CD4-positive, CD25-positive, alpha-beta regulatory T cell (primary cell): Measurements from ENCODE around the gene CMTM1. TPM values are rescaled to one million over a fixed set of nuclear protein-coding genes. Genes with fewer than 3 reads are reported as not detected.

ENCODE experiments used
- ATAC-seq, 2 donors: fragments of 150-1000 bp; cut with Tn5 transposase; one replicate each; pipeline ENCODE4 v1.10.0; 2021; ENCODE audit warnings: low read depth in 2 of 2, moderate number of reproducible peaks in 2 of 2, moderate library complexity in 1 of 2
- DNase-seq, 3 donors: peaks; one replicate each; pipeline versions ENCODE4 v3.0.0 to v3.0.0-alpha.2; 2012 to 2022; ENCODE audit warnings: mixed read lengths in 1 of 3
- H3K27ac ChIP-seq: one replicate; pipeline ENCODE4 v1.7.0; 2013; ENCODE audit warnings: mild to moderate bottlenecking, low read length; ENCODE audit not compliant: insufficient read depth, poor library complexity, severe bottlenecking
- H3K27me3 ChIP-seq: one replicate; pipeline ENCODE4 v1.7.0; 2013; ENCODE audit warnings: low read length; ENCODE audit not compliant: control insufficient read depth, insufficient read depth
- H3K36me3 ChIP-seq: one replicate; pipeline ENCODE4 v1.7.0; 2013; ENCODE audit warnings: mild to moderate bottlenecking, low read length, moderate library complexity; ENCODE audit not compliant: control insufficient read depth, insufficient read depth
- H3K4me1 ChIP-seq: 2 replicates; pipeline ENCODE4 v1.7.0; 2013; ENCODE audit warnings: mild to moderate bottlenecking, low read length; ENCODE audit not compliant: insufficient read depth, control insufficient read depth, poor library complexity, severe bottlenecking
- H3K4me3 ChIP-seq: one replicate; pipeline ENCODE4 v1.7.0; 2013; ENCODE audit warnings: low read depth, mild to moderate bottlenecking, low read length, moderate library complexity
- H3K9me3 ChIP-seq, 2 experiments: 1 replicate in 1 of 2; 2 replicates in 1 of 2; pipeline ENCODE4 v1.7.0; 2013; ENCODE audit warnings: low read length in 2 of 2, mild to moderate bottlenecking in 1 of 2, moderate library complexity in 1 of 2; ENCODE audit not compliant: control insufficient read depth in 2 of 2
- H3K27ac Mint-ChIP-seq, 3 donors: one replicate each; pipeline ENCODE4 v1.8.0; 2020 to 2022; ENCODE audit warnings: mild to moderate bottlenecking in 3 of 3, mixed read lengths in 3 of 3, moderate library complexity in 2 of 3
- H3K27me3 Mint-ChIP-seq: one replicate; pipeline ENCODE4 v1.8.0; 2022; ENCODE audit warnings: mild to moderate bottlenecking, mixed read lengths
- H3K36me3 Mint-ChIP-seq: one replicate; pipeline ENCODE4 v1.8.0; 2020; ENCODE audit warnings: mixed read lengths
- H3K4me1 Mint-ChIP-seq, 4 donors: one replicate each; pipeline ENCODE4 v1.8.0; 2020 to 2022; ENCODE audit warnings: mixed read lengths in 4 of 4, mild to moderate bottlenecking in 1 of 4
- H3K4me3 Mint-ChIP-seq, 4 donors: one replicate each; pipeline ENCODE4 v1.8.0; 2020 to 2022; ENCODE audit warnings: mild to moderate bottlenecking in 4 of 4, mixed read lengths in 4 of 4, moderate library complexity in 3 of 4
- H3K9me3 Mint-ChIP-seq, 7 donors: one replicate each; pipeline ENCODE4 v1.8.0; 2020 to 2022; ENCODE audit warnings: mixed read lengths in 7 of 7, mild to moderate bottlenecking in 3 of 7, moderate library complexity in 2 of 7
- polyA plus RNA-seq, 4 donors: library from polyadenylated mRNA; unstranded; fragments of 300-500 nt; fragmentation: Illumina TruSeq; gene quantifications; one replicate each; pipeline ENCODE4 v1.2.3, GENCODE V29; 2021
- total RNA-seq: library from RNA; stranded (reverse); gene quantifications from one replicate; pipeline ENCODE4 v1.2.3, GENCODE V29; 2022

Gene CMTM1
- total and polyA plus RNA-seq, 5 donors from 2014 or later: 0.26 to 3.2 (median 1.0) TPM

GRCh38 chr16:66551348-66551759 lies 14.9 kb upstream of the CMTM1 start:
- Histone ChIP-seq H3K36me3 (peaks cover 3% of the 10 kb centered on the region), H3K9me3 (no peaks in the 10 kb centered on the region), H3K4me1 (peaks cover 78% of the 10 kb centered on the region), H3K27ac (peak overlapping the region; percentile 88), H3K27me3 (no peaks in the 10 kb centered on the region), H3K4me3 (peak overlapping the region; percentile 97)
- Mint-ChIP-seq H3K27ac (peak overlapping the region; percentile 92 to 98 (median 97)), H3K9me3 (no peaks in the 10 kb centered on the region), H3K4me3 (peak overlapping the region; percentile 97 to 99 (median 98)), H3K36me3 (peaks cover 4% of the 10 kb centered on the region), H3K4me1 (peaks cover 44 to 89% (median 69%) of the 10 kb centered on the region in 4 donors), H3K27me3 (no peaks in the 10 kb centered on the region)
- DNase-seq (peak; percentile 56 to 79 (median 58)), ATAC-seq (peak; percentile 26 to 37)

GRCh38 chr16:66551788-66552285 lies 14.4 kb upstream of the CMTM1 start:
- Histone ChIP-seq H3K27ac (peak overlapping the region; percentile 88), H3K4me1 (peaks cover 79% of the 10 kb centered on the region), H3K36me3 (peaks cover 4% of the 10 kb centered on the region), H3K4me3 (peak overlapping the region; percentile 97), H3K27me3 (no peaks in the 10 kb centered on the region), H3K9me3 (no peaks in the 10 kb centered on the region)
- ATAC-seq (no peak), DNase-seq (no peak)
- Mint-ChIP-seq H3K27me3 (no peaks in the 10 kb centered on the region), H3K27ac (peak overlapping the region; percentile 92 to 98 (median 97)), H3K4me3 (peak overlapping the region; percentile 97 to 99 (median 98)), H3K36me3 (peaks cover 4% of the 10 kb centered on the region), H3K4me1 (peaks cover 44 to 91% (median 70%) of the 10 kb centered on the region in 4 donors), H3K9me3 (no peaks in the 10 kb centered on the region)

- H3K4me3 Mint-ChIP-seq: peak within 1 kb of the TSS; percentile 97 to 99 (median 98)
- Histone ChIP-seq H3K36me3 (peaks cover 10% of the 10 kb centered on the region), H3K27me3 (no peaks in the 10 kb centered on the region), H3K4me3 (peak within 1 kb of the TSS; percentile 97), H3K9me3 (no peaks in the 10 kb centered on the region), H3K27ac (peak within 1 kb of the TSS; percentile 88), H3K4me1 (peaks cover 83% of the 10 kb centered on the region)
- no peaks in the 10 kb centered on the region for H3K27me3 Mint-ChIP-seq
- H3K4me1 Mint-ChIP-seq: peaks cover 44 to 88% (median 69%) of the 10 kb centered on the region in 4 donors
- ATAC-seq (peak; percentile 78 to 80), DNase-seq (peak; percentile 85 to 94 (median 93))
- H3K27ac Mint-ChIP-seq: peak within 1 kb of the TSS; percentile 92 to 98 (median 97)
- peaks cover 6% of the 10 kb centered on the region for H3K36me3 Mint-ChIP-seq
- no peaks in the 10 kb centered on the region for H3K9me3 Mint-ChIP-seq
These were observed 13.7 kb upstream of the CMTM1 start, which contains the start of gene CKLF for GRCh38 chr16:66552286-66553177. Gene CKLF, plus strand, starts transcription at chr16:66552576. Its CDS starts 140 bp downstream, at chr16:66552716.

DNA sequence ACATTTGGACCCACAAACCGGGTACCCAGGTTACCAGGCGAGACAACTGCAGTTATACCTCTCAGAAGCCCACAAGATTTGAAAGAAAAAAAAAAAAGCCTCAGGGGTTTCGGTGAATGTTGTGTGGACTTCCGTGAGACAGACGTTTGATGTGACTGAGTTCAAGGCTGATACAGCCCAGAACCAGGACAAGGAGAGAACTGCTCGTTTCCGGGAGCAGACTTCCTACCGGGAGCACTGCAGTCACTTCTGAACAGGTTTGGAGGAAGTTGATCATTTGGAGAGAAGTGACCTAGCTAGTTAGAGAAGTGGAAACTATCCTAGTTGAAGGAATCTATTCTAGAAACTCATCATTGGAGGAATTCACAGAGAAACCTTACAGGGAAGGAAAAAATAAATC lies 13.0 kb upstream of the CMTM1 start:
- Histone ChIP-seq H3K36me3 (peaks cover 16% of the 10 kb centered on the region), H3K27ac (peak overlapping the region; percentile 88), H3K27me3 (no peaks in the 10 kb centered on the region), H3K9me3 (no peaks in the 10 kb centered on the region), H3K4me3 (peak overlapping the region; percentile 97), H3K4me1 (peaks cover 90% of the 10 kb centered on the region)
- peak overlapping the region; percentile 97 to 99 (median 98) for H3K4me3 Mint-ChIP-seq
- ATAC-seq (no peak), DNase-seq (peak in 2 of 3 donors; percentile 17 to 32)
- peak overlapping the region; percentile 92 to 98 (median 97) for H3K27ac Mint-ChIP-seq
- H3K36me3 Mint-ChIP-seq: peaks cover 10% of the 10 kb centered on the region
- H3K4me1 Mint-ChIP-seq: peaks cover 46 to 87% (median 67%) of the 10 kb centered on the region in 4 donors
- no peaks in the 10 kb centered on the region for H3K9me3 Mint-ChIP-seq
- H3K27me3 Mint-ChIP-seq: no peaks in the 10 kb centered on the region

- no peaks in the 10 kb centered on the region for H3K27me3 ChIP-seq
- Mint-ChIP-seq H3K4me3 (peak overlapping the region; percentile 97 to 99 (median 98)), H3K27ac (peak overlapping the region; percentile 92 to 98 (median 97)), H3K36me3 (peaks cover 18% of the 10 kb centered on the region), H3K27me3 (no peaks in the 10 kb centered on the region), H3K9me3 (no peaks in the 10 kb centered on the region), H3K4me1 (peaks cover 45 to 87% (median 69%) of the 10 kb centered on the region in 4 donors)
- no peak for DNase-seq
- H3K36me3 ChIP-seq: peaks cover 24% of the 10 kb centered on the region
- peak overlapping the region; percentile 88 for H3K27ac ChIP-seq
- H3K4me3 ChIP-seq: peak overlapping the region; percentile 97
- H3K4me1 ChIP-seq: peaks cover 87% of the 10 kb centered on the region
- no peak for ATAC-seq
- no peaks in the 10 kb centered on the region for H3K9me3 ChIP-seq
These were observed 12.2 kb upstream of the CMTM1 start for GRCh38 chr16:66554021-66554420.

DNA sequence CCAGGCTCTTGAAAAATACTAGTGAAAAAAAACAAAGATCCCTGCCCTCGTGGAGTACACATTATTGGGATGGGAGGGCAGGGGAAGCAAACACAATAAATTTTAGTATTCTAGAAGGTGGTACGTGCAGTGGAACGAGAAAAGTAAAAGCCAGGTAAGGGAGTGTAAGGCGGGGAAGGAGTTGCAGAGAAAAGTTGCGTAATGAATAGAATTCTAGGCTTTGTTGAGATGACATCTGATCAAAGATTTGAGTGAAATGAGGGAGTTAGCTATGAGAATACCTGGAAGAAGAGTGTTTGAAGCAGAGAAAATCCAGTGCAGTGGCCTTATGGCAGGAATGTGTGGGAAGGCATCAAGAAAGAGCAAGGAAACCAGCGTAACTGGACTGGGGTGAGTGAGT lies 11.7 kb upstream of the CMTM1 start:
- Histone ChIP-seq H3K27ac (no peak overlapping the region), H3K9me3 (no peaks in the 10 kb centered on the region), H3K36me3 (peaks cover 29% of the 10 kb centered on the region), H3K4me1 (peaks cover 84% of the 10 kb centered on the region), H3K27me3 (no peaks in the 10 kb centered on the region), H3K4me3 (peak overlapping the region; percentile 97)
- Mint-ChIP-seq H3K36me3 (peaks cover 19% of the 10 kb centered on the region), H3K4me3 (peak overlapping the region; percentile 97 to 99 (median 98)), H3K27ac (peak overlapping the region; percentile 87 to 97 (median 92)), H3K4me1 (peaks cover 45 to 87% (median 69%) of the 10 kb centered on the region in 4 donors), H3K27me3 (no peaks in the 10 kb centered on the region), H3K9me3 (no peaks in the 10 kb centered on the region)
- ATAC-seq (no peak), DNase-seq (no peak)

- Histone ChIP-seq H3K27me3 (no peaks in the 10 kb centered on the region), H3K27ac (no peak overlapping the region), H3K9me3 (no peaks in the 10 kb centered on the region), H3K4me1 (peaks cover 74% of the 10 kb centered on the region), H3K36me3 (peaks cover 58% of the 10 kb centered on the region), H3K4me3 (peak overlapping the region; percentile 33)
- Mint-ChIP-seq H3K4me1 (peaks cover 54 to 88% (median 73%) of the 10 kb centered on the region in 4 donors), H3K4me3 (peak overlapping the region in 3 of 4 donors; percentile 0 to 22 (median 7)), H3K36me3 (peaks cover 36% of the 10 kb centered on the region), H3K27me3 (no peaks in the 10 kb centered on the region), H3K27ac (peak overlapping the region; percentile 46 to 82 (median 77)), H3K9me3 (no peaks in the 10 kb centered on the region)
- ATAC-seq: no peak
- no peak for DNase-seq
These were observed 6.1 kb upstream of the CMTM1 start for GRCh38 chr16:66560107-66560506.
